Karpas-422 (cell line): ENCODE results near the gene KLHL40. TPM values are rescaled to one million over a fixed set of nuclear protein-coding genes. Genes with fewer than 3 reads are reported as not detected.

Experiments
- DNase-seq: peaks from one replicate; pipeline ENCODE4 v3.0.0-alpha.2; 2015
- H2AFZ ChIP-seq: fragments of 200-600 bp; sonication (generic); 2 replicates; pipeline ENCODE4 v1.6.1; 2014; ENCODE audit warnings: antibody characterized with exemption, low read length, mixed read lengths
- H3K27ac ChIP-seq: fragments of 200-600 bp; sonication (generic); 2 replicates; pipeline ENCODE4 v1.5.1; 2014; ENCODE audit warnings: mild to moderate bottlenecking, low read length, moderate library complexity
- H3K27me3 ChIP-seq: fragments of 200-600 bp; sonication (generic); 2 replicates; pipeline ENCODE4 v1.6.1; 2014; ENCODE audit warnings: low read length, mixed read lengths
- H3K36me3 ChIP-seq: fragments of 200-600 bp; sonication (generic); 2 replicates; pipeline ENCODE4 v1.6.1; 2014; ENCODE audit warnings: low read length, mixed read lengths; ENCODE audit not compliant: insufficient read depth
- H3K4me1 ChIP-seq: fragments of 200-600 bp; sonication (generic); 2 replicates; pipeline ENCODE4 v1.6.1; 2014; ENCODE audit warnings: mild to moderate bottlenecking, low read length, mixed read lengths
- H3K4me2 ChIP-seq: fragments of 200-600 bp; sonication (generic); 2 replicates; pipeline ENCODE4 v1.6.1; 2014; ENCODE audit warnings: low read length, low read depth, mild to moderate bottlenecking; ENCODE audit not compliant: poor library complexity, severe bottlenecking
- H3K4me3 ChIP-seq: fragments of 200-600 bp; sonication (generic); 2 replicates; pipeline ENCODE4 v1.5.1; 2014; ENCODE audit warnings: mild to moderate bottlenecking, antibody characterized with exemption, low read length, mixed read lengths
- H3K79me2 ChIP-seq: fragments of 200-600 bp; sonication (generic); 2 replicates; pipeline ENCODE4 v1.6.1; 2014; ENCODE audit warnings: mild to moderate bottlenecking, low read length, mixed read lengths
- H3K9ac ChIP-seq: fragments of 200-600 bp; sonication (generic); 2 replicates; pipeline ENCODE4 v1.6.0; 2014; ENCODE audit warnings: low read length
- H3K9me2 ChIP-seq: fragments of 200-600 bp; sonication (generic), shearing (Covaris generic); replicated peaks from 2 replicates; pipeline ENCODE4 v1.6.0; 2014; ENCODE audit warnings: mild to moderate bottlenecking, low read length, moderate library complexity; ENCODE audit not compliant: insufficient read depth
- H3K9me3 ChIP-seq: fragments of 300-700, 200-600 bp; sonication (generic); 2 replicates; pipeline ENCODE4 v1.6.1; 2014; ENCODE audit warnings: low read length, mixed read lengths
- H4K20me1 ChIP-seq: fragments of 200-600 bp; sonication (generic); 2 replicates; pipeline ENCODE4 v1.6.1; 2014; ENCODE audit warnings: mild to moderate bottlenecking, antibody characterized with exemption, low read length, low read depth; ENCODE audit not compliant: insufficient read depth
- total RNA-seq: library from RNA; depleted of rRNA; stranded (reverse); fragments of >200 nt; shearing (Covaris generic); gene quantifications from 2 replicates; pipeline ENCODE4 v1.2.3, GENCODE V29; 2014; ENCODE audit warnings: low replicate concordance

The KLHL40 gene
- total RNA-seq, 1 experiment from 2014 or later, result not detected

- H3K27me3 ChIP-seq, result no peaks in the 10 kb centered on the region
- peaks cover 32% of the 10 kb centered on the region for H3K4me1 ChIP-seq
- H3K4me3 ChIP-seq, result no peak overlapping the region
- H3K9ac ChIP-seq, result no peak overlapping the region
- peaks cover 39% of the 10 kb centered on the region; the same call in 1 of the 2 replicates for H3K36me3 ChIP-seq
- H3K4me2 ChIP-seq, result no peak overlapping the region
- DNase-seq, result no peak
- no peaks in the 10 kb centered on the region for H4K20me1 ChIP-seq
- H3K9me2 ChIP-seq, result no peaks in the 10 kb centered on the region
- no peak overlapping the region for H2AFZ ChIP-seq
- no peaks in the 10 kb centered on the region for H3K9me3 ChIP-seq
- H3K27ac ChIP-seq, result no peak overlapping the region
- H3K79me2 ChIP-seq, result no peaks in the 10 kb centered on the region
These were observed 36.3 kb upstream of the KLHL40 start for GRCh38 chr3:42649006-42649405.

GRCh38 chr3:42649783-42650182 is 35.6 kb upstream of the KLHL40 start:
- DNase-seq, result no peak
- Histone ChIP-seq H3K4me1 (peaks cover 32% of the 10 kb centered on the region), H3K79me2 (no peaks in the 10 kb centered on the region), H3K9me2 (no peaks in the 10 kb centered on the region), H4K20me1 (no peaks in the 10 kb centered on the region), H3K27ac (peak overlapping the region; percentile 77; the same call in 1 of the 2 replicates), H3K9me3 (no peaks in the 10 kb centered on the region), H3K9ac (no peak overlapping the region), H3K36me3 (peaks cover 32% of the 10 kb centered on the region; the same call in 1 of the 2 replicates), H3K27me3 (no peaks in the 10 kb centered on the region), H2AFZ (no peak overlapping the region), H3K4me2 (no peak overlapping the region), H3K4me3 (no peak overlapping the region)

- no peaks in the 10 kb centered on the region for H3K9me3 ChIP-seq
- peaks cover 32% of the 10 kb centered on the region for H3K4me1 ChIP-seq
- DNase-seq, result no peak
- no peak overlapping the region for H3K4me3 ChIP-seq
- no peak overlapping the region for H2AFZ ChIP-seq
- H3K4me2 ChIP-seq, result peak overlapping the region; percentile 40
- peaks cover 17% of the 10 kb centered on the region; the same call in 1 of the 2 replicates for H3K36me3 ChIP-seq
- peak overlapping the region; percentile 77 for H3K27ac ChIP-seq
- H3K9me2 ChIP-seq, result no peaks in the 10 kb centered on the region
- H3K79me2 ChIP-seq, result no peaks in the 10 kb centered on the region
- no peaks in the 10 kb centered on the region for H3K27me3 ChIP-seq
- no peaks in the 10 kb centered on the region for H4K20me1 ChIP-seq
- H3K9ac ChIP-seq, result peak overlapping the region; percentile 12
These were observed 33.9 kb upstream of the KLHL40 start for GRCh38 chr3:42651248-42652091.

- peaks cover 16% of the 10 kb centered on the region; the same call in 1 of the 2 replicates for H3K36me3 ChIP-seq
- peak overlapping the region; percentile 40 for H3K4me2 ChIP-seq
- no peak overlapping the region for H3K4me3 ChIP-seq
- no peaks in the 10 kb centered on the region for H3K27me3 ChIP-seq
- peaks cover 32% of the 10 kb centered on the region for H3K4me1 ChIP-seq
- H3K9ac ChIP-seq, result peak overlapping the region; percentile 12
- peak; percentile 63 for DNase-seq
- H4K20me1 ChIP-seq, result no peaks in the 10 kb centered on the region
- no peaks in the 10 kb centered on the region for H3K9me3 ChIP-seq
- 0 out of 2 replicates have a peak overlapping the region, but pooled peaks have one; percentile 58 for H2AFZ ChIP-seq
- H3K79me2 ChIP-seq, result no peaks in the 10 kb centered on the region
- peak overlapping the region; percentile 77 for H3K27ac ChIP-seq
- H3K9me2 ChIP-seq, result no peaks in the 10 kb centered on the region
These were observed 33.1 kb upstream of the KLHL40 start for GRCh38 chr3:42652251-42652610.

GRCh38 chr3:42652611-42653302 is 32.6 kb upstream of the KLHL40 start:
- H4K20me1 ChIP-seq, result no peaks in the 10 kb centered on the region
- H3K79me2 ChIP-seq, result no peaks in the 10 kb centered on the region
- H3K9ac ChIP-seq, result peak overlapping the region; percentile 12
- no peak overlapping the region for H3K4me3 ChIP-seq
- peak overlapping the region; percentile 40 for H3K4me2 ChIP-seq
- peaks cover 11% of the 10 kb centered on the region; the same call in 1 of the 2 replicates for H3K36me3 ChIP-seq
- H2AFZ ChIP-seq, result peak overlapping the region; percentile 58; the same call in 1 of the 2 replicates
- no peaks in the 10 kb centered on the region for H3K27me3 ChIP-seq
- H3K4me1 ChIP-seq, result peaks cover 32% of the 10 kb centered on the region
- no peaks in the 10 kb centered on the region for H3K9me3 ChIP-seq
- H3K27ac ChIP-seq, result peak overlapping the region; percentile 77
- no peaks in the 10 kb centered on the region for H3K9me2 ChIP-seq
- peak; percentile 70 for DNase-seq

GRCh38 chr3:42653303-42653559 is 32.1 kb upstream of the KLHL40 start:
- Histone ChIP-seq H3K27me3 (no peaks in the 10 kb centered on the region), H3K9me3 (no peaks in the 10 kb centered on the region), H3K9me2 (no peaks in the 10 kb centered on the region), H3K4me3 (no peak overlapping the region), H3K4me2 (no peak overlapping the region), H4K20me1 (no peaks in the 10 kb centered on the region), H2AFZ (no peak overlapping the region), H3K27ac (peak overlapping the region; percentile 77), H3K36me3 (peaks cover 7% of the 10 kb centered on the region; the same call in 1 of the 2 replicates), H3K9ac (no peak overlapping the region), H3K79me2 (no peaks in the 10 kb centered on the region), H3K4me1 (peaks cover 32% of the 10 kb centered on the region)
- no peak for DNase-seq

GRCh38 chr3:42653560-42654330 is 31.6 kb upstream of the KLHL40 start, which contains the start of gene ZBTB47:
Gene ZBTB47, plus strand, starts transcription at chr3:42653697. Its CDS starts 4,659 bp downstream, at chr3:42658356.
- Histone ChIP-seq H3K27ac (peak within 1 kb of the TSS; percentile 77), H3K9ac (peak within 1 kb of the TSS; percentile 12), H2AFZ (peak within 1 kb of the TSS; percentile 58; the same call in 1 of the 2 replicates), H3K4me3 (no peak within 1 kb of the TSS), H3K9me3 (no peaks in the 10 kb centered on the region), H3K9me2 (no peaks in the 10 kb centered on the region), H3K4me1 (peaks cover 32% of the 10 kb centered on the region), H3K36me3 (peaks cover 3% of the 10 kb centered on the region; the same call in 1 of the 2 replicates), H3K4me2 (peak within 1 kb of the TSS; percentile 40), H4K20me1 (no peaks in the 10 kb centered on the region), H3K27me3 (no peaks in the 10 kb centered on the region), H3K79me2 (no peaks in the 10 kb centered on the region)
- DNase-seq, result no peak
